ENCODE data around the gene ZNF502.

Gene ZNF502

DNA sequence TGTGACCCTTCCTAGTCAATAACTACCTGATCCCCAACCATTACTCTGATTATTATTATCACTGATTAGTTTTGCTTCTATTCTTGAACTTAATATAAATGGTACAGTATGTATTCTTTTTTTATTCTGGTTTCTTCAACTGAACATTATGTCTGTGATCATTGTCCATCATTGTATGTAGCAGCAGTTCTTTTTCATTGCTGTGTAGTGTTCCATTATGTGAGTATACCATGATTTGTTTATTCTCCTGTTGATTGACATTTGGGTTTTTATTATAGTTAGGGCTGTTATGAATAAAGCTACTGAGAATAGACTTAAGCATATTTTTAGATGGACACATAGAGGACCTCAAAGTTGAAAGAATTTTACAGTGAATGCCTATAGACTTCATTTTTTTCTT is 51.8 kb downstream of the ZNF502 start:
- no peak for DNase-seq

DNA sequence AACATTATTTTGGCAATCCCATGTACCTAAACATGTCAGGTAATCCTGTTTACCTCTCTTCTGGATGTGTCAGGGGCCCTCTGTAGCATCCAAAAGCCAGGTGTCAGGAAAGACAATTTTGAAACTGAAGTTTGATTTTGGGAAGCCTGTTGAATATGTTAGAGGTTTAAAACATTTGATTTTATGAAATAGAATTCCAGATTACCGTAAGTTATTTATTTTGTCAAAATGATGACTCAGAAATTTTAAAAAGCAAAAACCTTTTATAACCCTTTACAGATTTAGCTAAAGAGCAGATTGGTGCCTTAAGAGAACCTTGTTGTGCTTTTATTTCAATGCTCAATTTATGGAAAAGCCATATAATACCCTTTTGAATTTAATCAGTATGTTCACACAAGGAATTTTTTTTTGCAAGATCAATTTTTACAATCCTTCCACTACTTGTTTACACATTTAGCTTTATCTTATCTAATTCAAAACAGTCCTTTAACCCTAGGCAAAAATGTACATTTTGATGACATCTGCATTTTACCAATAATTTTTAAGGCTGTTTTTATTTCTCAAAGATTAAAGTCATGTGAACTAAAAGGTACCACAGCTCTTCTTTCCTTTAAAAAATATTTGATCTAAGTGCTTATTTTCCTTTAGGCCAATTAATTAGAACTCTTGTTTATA is 59.1 kb downstream of the ZNF502 start:
- no peak for DNase-seq

DNA sequence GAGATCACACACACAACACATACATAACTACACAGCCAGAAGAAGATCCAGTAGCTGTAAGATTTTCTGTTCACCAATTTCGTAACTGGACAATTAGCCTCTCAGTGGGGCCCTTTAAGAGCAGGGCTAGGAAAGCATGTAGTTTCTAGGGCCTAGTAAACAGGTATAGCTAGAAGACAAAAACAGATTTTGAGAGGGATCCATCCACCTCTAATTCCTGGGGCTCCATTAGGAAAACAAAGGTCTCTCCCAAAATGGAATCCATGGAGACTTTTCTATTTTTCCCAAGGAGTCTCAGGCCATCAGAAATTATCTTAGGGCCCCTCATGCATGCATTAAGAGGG is 59.6 kb downstream of the ZNF502 start:
- no peak for DNase-seq

All from anterior cingulate cortex (tissue), 58 donors.